Thyroid gland (tissue), 4 donors: ENCODE measurements around the gene DCTN1. TPM values are rescaled to one million over a fixed set of nuclear protein-coding genes. Genes with fewer than 3 reads are reported as not detected.

Experiments
- DNase-seq, 2 donors: peaks; one replicate each; pipeline ENCODE4 v3.0.0-alpha.2; 2019
- H3K27ac ChIP-seq, 3 donors: fragments of 200-600 bp; sonication (generic); 1 replicate in 2 of 3; 2 replicates in 1 of 3; pipeline ENCODE4 v1.5.1; 2016 to 2019; ENCODE audit warnings: mild to moderate bottlenecking in 1 of 3, moderate library complexity in 1 of 3
- H3K27me3 ChIP-seq: fragments of 200-600 bp; sonication (generic); one replicate; pipeline ENCODE4 v1.5.1; 2019
- H3K36me3 ChIP-seq, 2 donors: fragments of 200-600 bp; sonication (generic); one replicate each; pipeline ENCODE4 v1.5.1; 2016 to 2019
- H3K4me1 ChIP-seq, 2 donors: fragments of 200-600 bp; sonication (generic); one replicate each; pipeline ENCODE4 v1.5.1; 2017 to 2019
- H3K4me3 ChIP-seq, 3 donors: fragments of 200-600 bp; sonication (generic); replicated peaks in 1 of 3; 1 replicate in 2 of 3; 2 replicates in 1 of 3; pipeline ENCODE4 v1.5.1; 2016; ENCODE audit warnings: mild to moderate bottlenecking in 1 of 3
- H3K9me3 ChIP-seq: fragments of 200-600 bp; sonication (generic); one replicate; pipeline ENCODE4 v1.5.1; 2017
- POLR2A ChIP-seq, 2 donors: fragments of 450-650 bp; IDR thresholded peaks; one replicate each; pipeline ENCODE4 v1.6.1; 2017; ENCODE audit warnings: antibody characterized with exemption in 2 of 2, mild to moderate bottlenecking in 2 of 2, moderate library complexity in 1 of 2
- WGBS, 2 donors: methylation state at CpG; one replicate each; pipeline ENCODE4 v1.1.5; 2017; 5-methylcytosine and 5-hydroxymethylcytosine counted together
- intact Hi-C: fragments of 100-400 bp; cut with DNase I; formaldehyde crosslinking; loops from one replicate; pipeline ENCODE4 v1.15.1; 2023
- total RNA-seq, 4 donors: library from RNA; depleted of rRNA; stranded (reverse); fragments of >200 nt; gene quantifications; one replicate each; pipeline ENCODE4 v1.2.3, GENCODE V29; 2016
- TF ChIP-seq, protein P1 (sequence below), 6 experiments: fragments of 200-600 bp in 3 of 6; fragments of 450-650 bp in 3 of 6; sonication (generic) in 3 of 6; IDR thresholded peaks; one replicate each; pipeline ENCODE4 v1.5.1; 2016 to 2019; ENCODE audit warnings: antibody characterized with exemption in 6 of 6, mild to moderate bottlenecking in 2 of 6, inconsistent platforms in 1 of 6, moderate library complexity in 1 of 6

Gene DCTN1
- total RNA-seq, 4 donors from 2014 or later = 82.6 to 124 (median 108) TPM

- DNase-seq = peak; percentile 37 to 52
- intact Hi-C loops = loop anchor here (10.0 kb wide), 1 partner anchor 508 kb away; the partner anchor contains the start of gene STAMBP
- H3K9me3 ChIP-seq = no peaks in the 10 kb centered on the region
- H3K4me3 ChIP-seq = no peak overlapping the region
- TF ChIP-seq POLR2A (IDR thresholded peaks at IDR 0.05) = no peak
- TF ChIP-seq, protein P1, sequence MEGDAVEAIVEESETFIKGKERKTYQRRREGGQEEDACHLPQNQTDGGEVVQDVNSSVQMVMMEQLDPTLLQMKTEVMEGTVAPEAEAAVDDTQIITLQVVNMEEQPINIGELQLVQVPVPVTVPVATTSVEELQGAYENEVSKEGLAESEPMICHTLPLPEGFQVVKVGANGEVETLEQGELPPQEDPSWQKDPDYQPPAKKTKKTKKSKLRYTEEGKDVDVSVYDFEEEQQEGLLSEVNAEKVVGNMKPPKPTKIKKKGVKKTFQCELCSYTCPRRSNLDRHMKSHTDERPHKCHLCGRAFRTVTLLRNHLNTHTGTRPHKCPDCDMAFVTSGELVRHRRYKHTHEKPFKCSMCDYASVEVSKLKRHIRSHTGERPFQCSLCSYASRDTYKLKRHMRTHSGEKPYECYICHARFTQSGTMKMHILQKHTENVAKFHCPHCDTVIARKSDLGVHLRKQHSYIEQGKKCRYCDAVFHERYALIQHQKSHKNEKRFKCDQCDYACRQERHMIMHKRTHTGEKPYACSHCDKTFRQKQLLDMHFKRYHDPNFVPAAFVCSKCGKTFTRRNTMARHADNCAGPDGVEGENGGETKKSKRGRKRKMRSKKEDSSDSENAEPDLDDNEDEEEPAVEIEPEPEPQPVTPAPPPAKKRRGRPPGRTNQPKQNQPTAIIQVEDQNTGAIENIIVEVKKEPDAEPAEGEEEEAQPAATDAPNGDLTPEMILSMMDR (IDR thresholded peaks at IDR 0.05) = peak in 1 of 6 experiments; percentile 2
- no peaks in the 10 kb centered on the region for H3K36me3 ChIP-seq
- H3K27ac ChIP-seq = no peak overlapping the region
- no peaks in the 10 kb centered on the region for H3K27me3 ChIP-seq
- WGBS, 2 donors = 89 to 94% methylated on average over 3 of the region's 3 CpGs
- H3K4me1 ChIP-seq = peaks cover 14 to 22% of the 10 kb centered on the region in 2 donors
These were observed 47.4 kb downstream of the DCTN1 start for GRCh38 chr2:74332550-74333174.

GRCh38 chr2:74328573-74328972 is 51.5 kb downstream of the DCTN1 start:
- Histone ChIP-seq H3K27me3 (no peaks in the 10 kb centered on the region), H3K9me3 (no peaks in the 10 kb centered on the region), H3K4me3 (no peak overlapping the region), H3K27ac (peak overlapping the region; percentile 67 to 81 (median 70)), H3K36me3 (no peaks in the 10 kb centered on the region), H3K4me1 (peaks cover 38 to 46% of the 10 kb centered on the region in 2 donors)
- intact Hi-C loops = no loop called here
- DNase-seq = no peak
- WGBS, 2 donors = 75 to 84% methylated on average over 2 of the region's 2 CpGs
- no peak for TF ChIP-seq POLR2A (IDR thresholded peaks at IDR 0.05)
- TF ChIP-seq, protein P1 (IDR thresholded peaks at IDR 0.05) = no peak

DNA sequence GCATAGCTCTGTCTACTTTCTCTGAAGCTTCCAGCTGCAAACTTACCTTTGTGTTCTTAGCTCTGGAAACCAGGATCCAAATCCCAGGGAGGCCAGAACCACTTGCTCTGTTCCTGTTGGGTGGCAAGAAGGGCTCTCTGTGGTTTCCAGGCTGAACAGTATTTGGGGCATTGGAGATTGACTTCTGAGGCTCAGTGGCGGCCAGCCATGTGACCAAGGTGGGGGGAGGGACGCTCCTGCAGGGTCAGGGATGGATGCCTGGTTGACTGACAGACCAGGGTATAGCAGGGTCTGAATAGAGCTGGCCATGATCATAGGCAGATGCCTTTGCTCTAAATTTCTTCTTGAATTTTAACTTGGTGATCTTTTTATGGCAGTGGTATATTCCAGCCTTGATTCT is 52.0 kb downstream of the DCTN1 start:
- H3K4me1 ChIP-seq = peaks cover 38 to 45% of the 10 kb centered on the region in 2 donors
- H3K4me3 ChIP-seq = no peak overlapping the region
- TF ChIP-seq POLR2A (IDR thresholded peaks at IDR 0.05) = peak in 1 of 2 donors; percentile 12
- TF ChIP-seq, protein P1 (IDR thresholded peaks at IDR 0.05) = no peak
- no peaks in the 10 kb centered on the region for H3K27me3 ChIP-seq
- intact Hi-C loops = no loop called here
- 32 to 53% methylated on average over 2 of the region's 2 CpGs for WGBS, 2 donors
- peak; percentile 68 to 74 for DNase-seq
- H3K36me3 ChIP-seq = no peaks in the 10 kb centered on the region
- H3K9me3 ChIP-seq = no peaks in the 10 kb centered on the region
- peak overlapping the region; percentile 67 to 81 (median 70) for H3K27ac ChIP-seq

DNA sequence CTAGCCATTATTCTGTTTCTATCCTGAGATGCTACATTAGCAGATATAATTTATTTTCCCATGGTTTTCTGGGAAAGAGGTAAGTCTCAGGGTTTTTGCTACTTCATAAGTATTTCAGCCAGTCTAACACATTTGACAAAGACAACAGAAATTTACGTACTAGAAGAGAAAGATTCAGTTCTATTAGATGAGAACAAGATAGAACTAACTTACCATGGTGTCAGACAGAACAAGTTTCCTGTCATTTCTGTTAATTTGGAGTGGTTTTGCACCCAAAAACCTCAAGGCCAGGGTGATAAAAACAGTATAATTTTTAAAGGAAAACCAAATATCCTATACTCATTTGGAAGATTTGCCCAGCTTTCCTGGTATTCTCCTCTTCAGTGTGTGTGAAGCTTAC is 52.5 kb downstream of the DCTN1 start:
- WGBS, 2 donors = 41 to 45% methylated on average over 1 of the region's 1 CpG
- TF ChIP-seq POLR2A (IDR thresholded peaks at IDR 0.05) = no peak
- TF ChIP-seq, protein P1 (IDR thresholded peaks at IDR 0.05) = no peak
- no peaks in the 10 kb centered on the region for H3K36me3 ChIP-seq
- no peak for DNase-seq
- H3K27ac ChIP-seq = peak overlapping the region; percentile 67 to 81 (median 70)
- H3K4me3 ChIP-seq = no peak overlapping the region
- H3K4me1 ChIP-seq = peaks cover 38 to 42% of the 10 kb centered on the region in 2 donors
- H3K9me3 ChIP-seq = no peaks in the 10 kb centered on the region
- intact Hi-C loops = no loop called here
- no peaks in the 10 kb centered on the region for H3K27me3 ChIP-seq

- TF ChIP-seq, protein P1 (IDR thresholded peaks at IDR 0.05) = no peak
- TF ChIP-seq POLR2A (IDR thresholded peaks at IDR 0.05) = no peak
- Histone ChIP-seq H3K27me3 (no peaks in the 10 kb centered on the region), H3K36me3 (no peaks in the 10 kb centered on the region), H3K9me3 (no peaks in the 10 kb centered on the region), H3K27ac (peak overlapping the region; percentile 67 to 81 (median 70)), H3K4me1 (peaks cover 38 to 42% of the 10 kb centered on the region in 2 donors), H3K4me3 (no peak overlapping the region)
- intact Hi-C loops = no loop called here
- DNase-seq = peak; percentile 61 to 68
- WGBS, 2 donors = 27 to 34% methylated on average over 5 of the region's 5 CpGs
These were observed 52.9 kb downstream of the DCTN1 start for GRCh38 chr2:74327199-74327598.
